HTERT RPE-1 (cell line): ENCODE measurements around the gene GNLY.

Experiments
- in situ Hi-C: fragments of 300-500 bp; cut with MboI; formaldehyde crosslinking; loops from 4 replicates; pipeline ENCODE4 v1.14.3; 2020; ENCODE audit warnings: low sequenced_read_pairs

Gene GNLY

DNA sequence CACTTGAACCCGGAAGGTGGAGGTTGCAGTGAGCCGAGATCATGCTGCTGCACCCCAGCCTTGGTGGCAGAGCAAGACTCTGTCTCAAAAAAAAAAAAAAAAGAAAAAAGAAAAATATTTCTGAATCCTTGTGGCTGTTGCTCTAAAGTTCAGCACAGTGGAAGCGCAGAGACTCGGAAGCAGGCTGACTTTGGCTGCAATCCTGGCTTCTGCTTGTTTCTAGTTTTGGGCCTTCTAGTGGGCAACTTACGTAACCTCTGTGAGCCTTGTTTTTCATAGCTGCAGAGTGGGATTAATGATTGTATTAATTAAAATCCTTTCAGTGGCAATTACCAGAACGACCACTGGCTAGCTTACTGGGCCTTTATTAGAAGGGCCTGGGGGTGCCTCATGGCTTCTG, 28.4 kb downstream of the GNLY start:
- in situ Hi-C loops: loop anchor here (25.0 kb wide), 1 partner anchor 90 kb away; no protein-coding TSS in a partner anchor

DNA sequence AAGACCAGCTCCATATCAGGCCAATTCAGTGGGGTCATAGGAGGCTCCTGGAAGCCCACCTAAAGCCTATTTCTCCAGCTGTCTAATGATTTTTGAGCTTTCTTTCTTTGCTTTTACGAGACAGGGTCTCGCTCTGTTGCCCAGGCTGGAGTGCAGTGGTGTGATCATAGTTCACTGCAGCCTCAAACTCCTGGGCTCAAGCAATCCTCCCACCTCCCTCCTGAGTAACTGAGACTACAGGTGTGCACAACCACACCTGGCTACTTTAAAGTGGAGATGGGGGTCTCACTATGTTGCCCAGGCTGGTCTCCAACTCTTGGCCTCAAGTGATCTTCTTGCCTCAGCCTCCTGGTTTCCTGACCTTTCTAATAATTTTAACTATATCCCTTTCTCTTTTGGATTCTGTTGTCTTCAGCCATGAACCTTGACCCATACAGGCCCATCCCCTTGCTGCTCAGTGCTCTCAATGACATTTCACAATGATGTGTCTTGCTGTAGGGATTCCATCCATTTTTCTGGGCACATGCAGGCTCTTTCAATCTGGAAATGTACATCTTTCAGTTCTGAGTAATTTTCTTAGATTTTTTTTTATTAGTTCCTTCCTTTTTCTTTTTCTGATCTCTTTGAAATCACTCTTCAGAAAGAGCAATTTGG, 29.7 kb downstream of the GNLY start:
- in situ Hi-C loops: loop anchor here (25.0 kb wide), 1 partner anchor 88 kb away; no protein-coding TSS in a partner anchor

DNA sequence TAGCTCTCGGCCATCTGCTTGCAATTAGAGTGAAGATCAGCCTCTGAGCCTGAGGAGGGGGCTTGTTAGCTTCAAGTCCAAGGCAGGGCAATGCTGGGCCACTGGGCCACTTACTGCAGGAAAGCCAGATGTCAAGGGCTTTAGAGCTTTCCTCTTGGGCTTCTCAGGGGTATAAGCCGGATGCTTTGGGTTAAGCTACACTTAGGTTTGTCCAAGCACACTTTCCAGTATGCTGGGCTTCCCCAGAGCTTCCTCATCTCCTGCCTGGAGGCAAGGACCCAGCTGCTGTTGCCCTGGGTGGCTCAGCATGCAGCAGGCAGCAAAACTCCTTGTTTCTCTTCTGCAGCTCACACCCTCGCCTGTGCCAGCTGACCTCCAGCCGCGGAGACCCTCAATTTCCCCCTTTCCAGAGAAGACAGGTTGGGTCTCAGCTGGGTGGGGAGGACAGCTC, 30.6 kb downstream of the GNLY start:
- in situ Hi-C loops: loop anchor here (25.0 kb wide), 1 partner anchor 88 kb away; no protein-coding TSS in a partner anchor

DNA sequence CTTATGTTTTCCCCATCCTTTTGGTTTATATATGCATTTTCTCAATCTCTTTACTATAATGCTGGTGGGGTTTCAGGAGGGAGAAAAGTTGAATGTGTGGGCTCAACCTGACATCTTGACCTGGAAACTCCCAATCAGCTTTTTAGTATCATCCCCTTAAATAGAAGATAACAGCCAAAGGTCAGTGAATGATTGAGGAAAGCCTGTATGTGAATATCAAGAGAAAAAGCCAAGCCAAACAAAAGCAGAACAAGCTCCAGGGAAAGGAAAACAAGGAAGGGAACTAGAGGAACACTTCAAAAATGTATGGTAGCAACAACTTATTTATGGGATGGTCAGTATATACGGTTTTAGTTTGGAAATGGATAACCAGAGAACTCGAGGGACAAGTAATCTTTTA, 31.3 kb downstream of the GNLY start:
- in situ Hi-C loops: no loop called here

DNA sequence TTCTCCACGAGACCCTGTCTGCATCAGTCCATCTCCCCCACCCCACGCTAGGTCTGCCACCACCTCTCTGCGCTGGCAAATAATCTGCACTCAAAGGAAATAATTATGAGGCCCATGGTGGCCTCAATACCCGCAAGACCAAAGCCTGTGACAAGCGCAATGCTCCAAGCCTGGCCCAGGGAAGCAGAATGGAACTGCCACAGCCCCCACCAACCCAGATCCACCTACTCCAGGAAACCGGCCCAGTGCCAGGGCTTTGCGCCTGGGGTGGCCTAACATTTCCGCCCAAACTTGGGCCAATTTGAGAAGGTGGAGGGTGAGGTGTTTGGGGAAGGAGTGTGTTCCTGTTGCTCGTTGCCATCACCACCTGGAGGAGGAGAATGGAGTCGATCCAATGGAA, 33.6 kb downstream of the GNLY start:
- in situ Hi-C loops: no loop called here

DNA sequence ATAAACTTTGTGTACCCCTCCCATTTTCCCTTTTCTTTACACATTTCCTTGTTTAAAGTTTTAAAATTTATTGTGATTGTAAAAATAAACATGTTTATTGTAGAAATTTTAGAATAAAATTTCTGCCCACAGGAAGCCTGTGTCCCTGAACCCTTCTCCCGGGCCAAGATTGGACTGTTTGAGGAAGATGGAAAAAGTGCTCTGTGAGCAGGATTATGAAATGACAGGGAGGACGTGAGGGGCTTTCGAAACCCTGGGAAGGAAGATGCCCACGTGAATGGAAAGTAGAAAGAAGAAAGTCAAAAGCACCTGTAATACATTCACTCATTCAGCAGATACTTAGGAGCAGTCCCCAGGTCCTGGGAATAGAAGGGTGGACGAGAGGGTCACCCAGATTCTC, 34.2 kb downstream of the GNLY start:
- in situ Hi-C loops: no loop called here

DNA sequence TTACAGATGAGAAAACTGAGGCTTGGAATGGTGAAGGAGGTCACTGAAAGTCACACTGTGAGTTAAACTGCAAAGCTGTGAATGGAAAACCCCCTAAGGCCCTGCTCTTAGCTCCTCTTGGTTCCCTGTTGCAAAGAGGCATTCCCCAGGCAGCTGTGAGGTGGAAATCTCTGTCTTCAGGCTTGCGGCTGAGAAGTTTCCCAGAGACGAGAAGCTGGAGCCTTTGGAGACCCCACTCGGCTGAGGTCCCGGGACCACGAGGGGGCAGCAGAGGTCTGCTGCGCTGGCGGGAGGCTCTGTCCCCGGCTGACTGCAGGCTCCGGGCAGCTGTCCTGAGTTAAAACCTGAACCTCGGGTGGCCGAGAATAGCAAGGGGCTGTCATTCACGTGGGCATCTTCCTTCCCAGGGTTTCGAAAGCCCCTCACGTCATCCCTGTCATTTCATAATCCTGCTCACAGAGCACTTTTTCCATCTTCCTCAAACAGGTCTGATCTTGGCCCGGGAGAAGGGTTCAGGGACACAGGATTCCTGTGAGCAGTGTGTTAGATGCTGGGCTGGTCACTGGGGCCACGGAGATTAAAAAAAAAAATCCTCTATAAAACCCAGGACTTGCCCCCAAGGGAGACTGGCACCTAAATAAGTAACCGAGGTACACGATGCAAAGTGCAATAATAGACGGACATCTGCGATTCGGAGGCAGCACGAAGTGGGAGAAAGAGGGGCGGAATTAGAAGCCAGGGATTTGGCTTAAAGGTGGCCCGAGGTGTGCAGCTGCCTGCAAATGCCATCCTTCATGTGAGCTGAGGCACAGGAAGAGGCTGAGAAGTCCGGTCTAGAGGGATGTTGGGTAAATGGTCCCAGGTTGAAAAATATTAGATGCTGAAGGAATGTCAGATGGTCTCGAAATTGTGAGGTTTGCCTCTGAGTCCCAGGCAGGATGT, 35.0 kb downstream of the GNLY start:
- in situ Hi-C loops: no loop called here

DNA sequence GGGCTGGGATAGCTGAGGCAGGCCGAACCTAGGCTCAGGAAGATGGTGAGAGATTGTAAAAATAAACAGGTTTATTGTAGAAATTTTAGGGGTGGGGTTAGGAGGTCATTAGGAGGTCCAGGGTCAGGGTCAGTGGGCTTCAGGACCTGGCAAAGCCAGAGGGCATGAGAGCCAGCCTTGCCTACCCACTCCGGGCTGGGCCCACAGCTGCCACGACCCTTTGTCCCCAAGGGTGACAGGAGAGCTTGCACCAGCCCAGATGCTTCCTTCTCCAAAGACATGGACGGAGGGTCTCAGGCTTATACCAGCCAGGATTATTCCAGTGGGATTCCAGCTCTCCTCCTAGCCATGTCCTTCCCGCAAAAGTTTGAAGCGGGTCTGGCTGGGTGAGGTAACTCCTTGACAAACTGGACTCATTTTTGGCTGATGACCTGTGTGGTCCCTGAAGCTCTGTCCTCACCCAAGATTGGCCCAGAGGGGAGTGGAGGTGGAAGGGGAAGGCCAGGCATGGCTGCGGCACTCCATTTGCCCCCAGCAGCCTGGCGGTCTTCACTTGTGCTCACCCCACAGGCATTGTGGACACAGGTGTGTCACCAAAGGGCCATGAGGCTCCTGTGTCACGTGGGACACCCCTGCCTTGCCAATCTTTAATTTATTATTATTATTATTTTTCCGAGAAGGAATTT, 35.8 kb downstream of the GNLY start:
- in situ Hi-C loops: no loop called here

DNA sequence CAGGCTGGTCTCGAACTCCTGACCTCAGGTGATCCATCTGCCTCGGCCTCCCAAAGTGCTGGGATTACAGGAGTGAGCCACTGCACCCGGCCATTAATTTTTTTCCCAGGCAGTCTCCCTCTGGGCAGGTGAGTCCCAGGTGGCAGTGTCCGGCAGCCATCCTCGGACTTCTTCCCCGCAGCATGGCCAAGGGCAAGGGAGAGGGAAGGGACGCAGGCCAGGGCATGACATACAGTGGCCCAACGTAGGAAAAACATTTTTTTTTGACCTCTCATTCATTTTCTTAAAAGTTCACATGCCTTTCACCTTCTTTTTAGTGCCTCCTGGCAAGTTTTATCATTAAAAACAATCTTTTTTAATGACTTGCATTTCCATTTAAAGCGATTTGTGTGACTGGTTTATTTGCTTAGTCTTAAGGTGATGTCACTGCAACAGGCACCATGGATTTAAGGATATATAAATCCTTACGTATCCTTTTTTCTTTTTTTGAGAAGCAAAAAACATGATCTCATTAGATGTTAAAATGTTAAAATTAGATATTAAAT, 36.6 kb downstream of the GNLY start:
- in situ Hi-C loops: no loop called here

DNA sequence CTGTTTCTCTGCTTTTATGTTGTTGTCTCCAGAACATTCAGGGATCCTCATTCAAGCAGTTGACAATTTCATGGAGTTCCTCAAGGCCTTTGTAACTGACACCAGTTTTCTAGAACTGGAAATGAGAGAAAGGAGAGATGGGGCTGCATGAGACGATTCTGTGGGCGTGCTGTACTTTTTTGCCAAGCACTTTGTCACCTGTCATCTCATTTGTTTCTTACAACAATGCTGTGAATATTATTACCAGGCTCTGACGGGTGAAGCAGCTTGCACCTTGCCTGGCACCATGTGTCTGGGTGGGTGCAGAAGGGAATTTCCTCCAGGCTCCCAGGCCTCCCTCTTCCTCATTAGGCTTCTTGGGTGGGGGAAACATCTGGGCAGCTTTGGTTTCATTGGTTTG, 37.4 kb downstream of the GNLY start:
- in situ Hi-C loops: no loop called here

DNA sequence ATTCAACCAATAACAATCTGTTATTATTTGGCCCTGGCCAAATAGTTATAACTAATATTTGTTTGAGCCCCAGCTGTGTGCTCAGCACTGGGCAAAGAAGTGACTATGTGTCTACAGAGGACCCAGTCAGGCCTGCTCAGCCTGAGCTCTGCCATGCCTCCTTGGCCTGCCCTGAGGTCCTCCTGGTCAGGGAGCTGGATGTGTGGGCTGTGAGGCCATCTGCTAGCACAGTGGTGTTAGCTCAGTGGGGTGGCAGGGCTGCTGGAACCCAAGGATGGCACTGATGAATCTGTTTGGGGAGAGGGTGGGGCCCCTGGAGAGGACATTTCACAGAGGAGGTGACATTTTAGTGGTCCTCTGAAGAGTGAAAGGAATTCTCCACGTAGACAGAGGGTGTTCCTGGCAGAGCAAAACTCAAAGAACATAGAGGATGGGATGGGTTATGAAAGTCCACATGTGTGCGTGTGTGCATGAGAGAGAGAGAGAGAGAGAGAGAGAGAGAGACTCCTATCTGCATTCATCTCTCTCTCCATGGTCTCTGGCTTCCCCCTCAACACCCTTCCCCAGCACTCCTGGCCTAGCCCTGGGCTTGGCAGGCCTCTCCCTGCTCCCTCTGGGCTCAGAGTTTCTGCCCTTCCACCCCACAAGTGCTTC, 38.4 kb downstream of the GNLY start:
- in situ Hi-C loops: no loop called here

DNA sequence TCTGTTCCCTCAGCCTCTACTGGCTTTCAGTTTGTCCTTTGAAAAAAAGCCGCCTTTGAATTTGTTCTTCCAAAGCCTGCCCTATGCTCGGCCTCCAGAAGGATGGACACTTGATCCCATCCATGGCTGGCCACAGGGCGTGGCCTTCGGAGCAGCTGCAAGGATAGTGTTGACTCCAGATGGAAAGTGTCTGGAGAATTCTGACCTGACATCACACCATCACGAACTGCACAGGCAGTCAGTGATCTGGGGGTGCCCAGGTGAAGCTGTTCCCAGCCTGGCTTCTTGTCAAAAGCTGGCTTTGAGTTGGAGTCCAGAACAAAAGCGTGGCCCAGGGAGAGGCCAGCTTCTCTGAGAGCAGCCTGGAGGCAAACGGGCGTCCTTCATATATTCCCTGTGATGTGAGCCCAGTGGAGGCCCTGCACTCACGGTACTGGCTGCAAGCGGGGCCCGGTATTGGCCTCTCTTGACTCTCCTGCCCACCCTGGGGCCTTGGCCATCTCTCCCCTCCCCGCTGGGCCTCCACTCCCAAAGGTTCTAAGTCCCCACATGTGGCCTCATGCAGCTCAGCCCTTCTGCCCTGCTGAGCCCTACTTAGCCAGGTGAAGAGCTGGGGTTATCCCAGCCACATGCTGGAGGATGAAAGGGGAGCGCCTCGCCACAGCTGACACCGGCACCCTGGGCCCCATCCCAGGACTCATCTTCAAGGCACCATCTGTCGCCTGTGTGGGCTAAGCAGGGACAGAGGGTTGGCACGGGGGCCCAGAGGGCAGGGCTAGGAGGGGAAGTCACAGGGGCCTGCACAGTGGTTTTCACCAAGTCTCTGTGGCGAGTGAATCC, 39.2 kb downstream of the GNLY start:
- in situ Hi-C loops: no loop called here

DNA sequence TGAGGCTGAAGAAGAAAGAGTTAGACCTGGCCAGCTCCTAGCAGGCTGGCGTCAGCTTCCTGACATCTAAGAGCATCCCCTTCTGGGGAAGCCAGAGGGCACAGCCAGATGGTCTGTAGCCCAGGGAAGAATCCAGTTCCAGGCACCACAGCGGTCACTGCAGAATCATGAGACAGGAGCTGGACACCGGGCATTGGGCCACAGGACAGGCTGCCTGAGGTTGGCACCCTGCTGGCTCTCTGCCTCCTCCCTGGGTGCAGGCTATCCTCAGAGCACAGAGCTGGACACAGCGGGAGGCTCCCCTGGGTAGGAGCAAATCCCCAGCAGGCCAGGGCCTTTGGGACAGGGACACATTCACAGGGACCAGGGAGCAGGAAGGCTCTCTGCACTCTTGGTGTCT, 39.9 kb downstream of the GNLY start:
- in situ Hi-C loops: no loop called here

DNA sequence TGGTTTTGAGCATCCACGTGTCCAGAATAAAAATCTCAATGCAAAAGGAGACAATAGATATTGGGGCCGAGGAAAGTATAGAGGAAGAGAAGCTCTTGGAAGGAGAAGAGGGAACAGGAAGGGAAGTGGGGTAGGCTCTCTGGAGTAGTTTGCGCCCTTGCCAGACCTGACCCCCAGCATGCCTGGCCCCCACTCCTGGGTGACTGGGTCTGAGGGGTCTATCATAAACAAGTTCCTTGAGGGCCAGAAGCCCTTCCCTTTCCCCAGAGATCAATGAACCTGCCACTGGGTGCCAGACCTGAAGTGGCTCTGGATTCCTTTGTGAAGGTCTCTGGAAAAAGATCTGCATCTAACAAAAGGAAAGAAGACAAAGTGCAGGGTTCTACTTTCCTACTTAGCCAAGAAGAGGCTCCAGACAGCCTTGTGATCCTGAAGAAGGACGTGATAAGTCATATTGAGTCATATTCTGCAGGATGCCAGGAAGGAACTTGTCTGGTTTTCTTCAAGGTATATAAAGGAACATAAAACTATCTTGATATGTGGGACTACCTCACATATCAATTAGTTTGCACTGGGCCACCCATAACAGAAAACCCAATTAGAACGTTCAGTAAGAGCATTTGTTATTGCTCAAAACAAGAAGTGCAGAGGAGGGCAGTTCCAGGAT, 40.9 kb downstream of the GNLY start:
- in situ Hi-C loops: no loop called here

DNA sequence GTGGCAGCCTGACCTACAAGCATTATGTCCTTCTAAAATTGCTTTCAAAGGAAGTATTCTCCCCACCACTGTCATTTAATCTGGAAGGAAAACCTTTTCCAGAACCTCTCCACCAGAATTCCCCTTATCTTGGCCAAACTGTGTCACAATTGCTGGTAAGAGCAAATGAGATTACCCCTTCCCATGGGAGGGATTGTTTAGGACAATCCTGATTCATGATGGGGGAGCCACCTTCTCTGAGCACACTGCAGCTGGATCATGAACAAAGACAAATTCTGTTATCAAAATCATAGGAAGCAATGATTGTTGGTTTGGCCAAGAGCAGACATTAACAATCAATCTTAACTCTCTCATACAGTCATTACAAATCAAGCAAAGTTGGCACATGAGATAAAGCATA, 41.5 kb downstream of the GNLY start:
- in situ Hi-C loops: no loop called here

DNA sequence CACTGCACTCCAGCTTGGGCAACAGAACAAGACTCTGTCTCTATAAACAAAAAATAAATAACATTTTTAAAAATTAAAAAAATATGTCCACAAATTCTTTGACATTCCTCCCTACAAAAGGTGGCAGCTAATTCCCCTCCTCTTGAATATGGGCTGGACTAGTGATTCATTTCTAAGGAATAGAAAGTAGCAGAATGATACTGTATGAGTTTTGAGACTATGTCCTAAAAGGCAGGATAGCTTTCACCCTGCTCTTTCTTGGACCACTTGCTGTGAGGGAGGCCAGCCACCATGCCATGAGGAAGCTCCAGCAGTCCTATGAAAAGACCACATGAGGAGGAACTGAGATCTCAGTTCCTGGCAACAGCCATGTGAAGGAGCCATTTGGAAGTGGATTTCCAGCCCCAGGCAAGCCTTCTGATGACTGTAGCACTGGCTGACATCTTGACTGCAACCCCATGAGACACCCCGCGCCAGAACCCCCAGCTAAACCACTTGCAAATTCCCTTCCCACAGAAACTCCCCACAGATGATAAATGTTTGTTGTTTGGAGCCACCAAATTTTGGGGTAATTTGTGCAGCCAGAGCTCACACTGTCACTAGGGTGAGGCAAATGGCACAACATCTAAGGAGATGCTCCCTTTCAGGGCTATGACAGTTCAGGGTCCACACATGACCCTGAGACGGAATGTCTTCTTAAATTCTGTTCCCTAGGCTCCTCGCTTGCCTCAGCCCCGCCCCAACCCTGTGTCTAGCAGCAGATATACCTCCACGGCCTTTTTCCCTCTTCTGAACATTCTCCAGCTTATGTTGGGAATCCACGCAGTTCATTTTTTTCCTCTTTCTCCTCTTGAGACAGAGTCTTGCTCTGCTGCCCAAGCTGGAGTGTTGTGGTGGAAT, 42.5 kb downstream of the GNLY start:
- in situ Hi-C loops: no loop called here

DNA sequence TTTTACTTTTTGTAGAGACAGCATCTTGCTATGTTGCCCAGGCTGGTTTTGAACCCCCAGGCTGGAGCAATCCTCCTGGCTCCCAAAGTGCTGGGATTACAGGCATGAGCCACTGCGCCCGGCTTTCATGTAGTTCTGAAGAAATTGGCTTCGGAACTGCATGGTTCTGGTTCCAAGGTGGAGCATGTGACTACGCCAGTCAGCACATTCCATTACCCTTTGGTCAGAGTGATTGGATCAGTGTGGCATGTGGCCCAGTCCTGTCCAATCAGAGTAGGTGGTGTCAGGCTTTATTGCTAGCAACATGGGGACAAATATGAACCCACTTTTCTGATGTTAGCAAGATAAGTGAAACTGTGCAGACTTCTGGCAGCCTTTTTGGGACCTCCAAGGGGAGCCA, 43.3 kb downstream of the GNLY start:
- in situ Hi-C loops: no loop called here

DNA sequence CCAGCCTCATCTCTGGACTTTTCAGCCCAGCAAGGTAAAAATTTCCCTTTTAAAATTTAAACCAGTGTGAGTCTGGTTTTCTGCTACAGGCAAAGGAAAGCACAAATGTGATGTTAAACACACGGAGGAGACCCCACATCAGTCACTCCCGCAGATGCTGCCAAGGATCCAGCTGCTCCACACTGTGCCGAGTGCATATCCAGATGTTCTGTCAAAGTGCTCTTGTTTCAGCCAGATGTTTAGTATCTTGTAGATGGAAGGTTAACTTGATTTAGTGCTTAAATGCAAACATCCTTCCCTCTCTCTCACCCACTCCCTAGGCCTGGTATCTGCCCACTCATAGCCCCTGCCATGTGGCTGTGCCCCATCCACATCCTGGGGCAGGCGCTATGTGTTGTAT, 43.8 kb downstream of the GNLY start:
- in situ Hi-C loops: no loop called here
